HUDEP-2 (cell line): ENCODE measurements around the gene WDR90.

Experiments
- DNase-seq, 76 experiments: peaks; one replicate each; lab custom pipeline; 2025; ENCODE audit not compliant: unreplicated experiment in 76 of 76; lab: John Stamatoyannopoulos, UW

Gene WDR90

GRCh38 chr16:658679-659571, 9.8 kb downstream of the WDR90 start:
- DNase-seq = no peak

- no peak for DNase-seq
These were observed 10.5 kb downstream of the WDR90 start for GRCh38 chr16:659618-660017.

GRCh38 chr16:660132-660458, 10.9 kb downstream of the WDR90 start:
- DNase-seq = no peak

GRCh38 chr16:660459-661183, 11.5 kb downstream of the WDR90 start:
- peak in 72 of 76 experiments; percentile 43 to 92 (median 85) for DNase-seq

GRCh38 chr16:661184-661821, 12.1 kb downstream of the WDR90 start:
- no peak for DNase-seq

- no peak for DNase-seq
These were observed 12.9 kb downstream of the WDR90 start for GRCh38 chr16:662095-662494.

GRCh38 chr16:662597-662996, 13.4 kb downstream of the WDR90 start:
- no peak for DNase-seq

- DNase-seq = no peak
These were observed 17.4 kb downstream of the WDR90 start for GRCh38 chr16:666572-666971.

GRCh38 chr16:667113-667779, 18.1 kb downstream of the WDR90 start:
- DNase-seq = no peak

GRCh38 chr16:667780-668518, 18.8 kb downstream of the WDR90 start, which contains the start of gene RHOT2:
TSS of gene RHOT2 (plus strand) at chr16:668132. CDS start at chr16:668200, 68 bp downstream.
- DNase-seq = peak in 72 of 76 experiments; percentile 38 to 93 (median 85)

GRCh38 chr16:668519-669171, 19.5 kb downstream of the WDR90 start:
- peak in 2 of 76 experiments; percentile 17 to 38 for DNase-seq

- DNase-seq = no peak
These were observed 20.5 kb downstream of the WDR90 start for GRCh38 chr16:669666-670065.

- no peak for DNase-seq
These were observed 21.6 kb downstream of the WDR90 start for GRCh38 chr16:670485-671352.

GRCh38 chr16:671353-672131, 22.4 kb downstream of the WDR90 start:
- no peak for DNase-seq

GRCh38 chr16:672371-672770, 23.2 kb downstream of the WDR90 start:
- no peak for DNase-seq

GRCh38 chr16:672851-673250, 23.7 kb downstream of the WDR90 start:
- no peak for DNase-seq

- DNase-seq = no peak
These were observed 24.3 kb downstream of the WDR90 start for GRCh38 chr16:673399-673991.
